ENCODE results near the gene CBX8.

DNA sequence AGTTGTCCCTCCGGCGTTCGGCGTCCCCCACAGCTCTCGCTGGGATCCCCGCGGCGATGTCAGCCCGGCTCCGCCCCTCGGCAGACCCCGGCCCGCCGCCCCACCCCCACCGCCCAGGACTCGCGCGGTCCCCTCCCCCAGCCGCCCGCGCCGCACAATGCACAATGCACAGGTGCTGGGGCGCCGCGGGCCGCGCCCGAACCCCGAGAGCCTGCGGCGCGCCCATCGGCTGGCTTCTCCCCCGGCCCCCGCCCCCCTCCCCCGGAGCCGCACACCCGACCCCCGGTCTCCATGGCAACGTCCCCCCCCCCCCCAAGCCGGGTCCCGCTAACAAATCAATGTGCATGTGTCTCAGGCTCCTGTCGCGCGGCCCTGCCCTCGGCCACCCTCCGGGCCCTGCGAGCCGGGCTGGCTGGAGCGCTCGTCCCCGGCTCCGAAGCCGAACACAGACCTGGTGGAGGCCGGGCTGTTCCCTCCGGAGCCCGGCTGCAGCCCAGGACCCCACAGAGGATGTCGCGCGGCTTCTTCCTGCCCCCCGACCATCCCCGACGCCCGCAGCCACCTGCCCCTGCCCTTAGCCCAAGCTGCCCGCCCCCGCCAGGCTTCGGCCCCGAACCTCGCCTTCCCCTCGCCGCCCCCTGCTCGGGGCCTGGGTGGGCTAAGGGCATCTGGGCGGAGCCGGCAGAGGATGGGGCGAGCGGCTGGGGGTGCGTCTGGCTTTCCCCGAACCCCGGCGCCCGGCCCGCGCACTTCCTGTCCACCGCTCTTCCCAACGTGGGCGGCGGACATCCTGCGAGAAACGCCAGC, 818 bp upstream of the CBX8 start:
- TF ChIP-seq CTCF (IDR thresholded peaks at IDR 0.05; ENCODE audit: control extremely low read depth in 1 of 3, insufficient read depth in 1 of 3, low read depth in 1 of 3, low read length in 3 of 3) (no peak), CEBPB (IDR thresholded peaks at IDR 0.05; ENCODE audit: low read depth, low read length) (no peak), TEAD4 (IDR thresholded peaks at IDR 0.05; ENCODE audit: low read depth, low read length) (no peak), POLR2AphosphoS5 (IDR thresholded peaks at IDR 0.05; ENCODE audit: low read depth, low read length) (no peak), EP300 (IDR thresholded peaks at IDR 0.05; ENCODE audit: borderline replicate concordance in 1 of 2, low read depth in 2 of 2, low read length in 2 of 2) (no peak), SUZ12 (IDR thresholded peaks at IDR 0.05; ENCODE audit: low read length) (no peak)

Data from H1 (cell line).